Thoracic aorta (tissue), 2 donors: ENCODE results near the gene AK2. TPM values are rescaled to one million over a fixed set of nuclear protein-coding genes. Genes with fewer than 3 reads are reported as not detected.

ENCODE experiments used
- ATAC-seq: fragments of 150-250 bp; one replicate; pipeline ENCODE4 v1.8.0; 2017; ENCODE audit warnings: low read depth; ENCODE audit not compliant: insufficient number of reproducible peaks, low FRiP score
- DNase-seq: peaks from one replicate; pipeline ENCODE4 v3.0.0-alpha.2; 2020; ENCODE audit warnings: low spot score
- H3K27ac ChIP-seq, 2 donors: fragments of 200-600 bp; sonication (generic); 1 replicate in 1 of 2; 2 replicates in 1 of 2; pipeline ENCODE4 v1.5.1; 2016; ENCODE audit warnings: mild to moderate bottlenecking in 2 of 2, moderate library complexity in 2 of 2
- H3K27me3 ChIP-seq: fragments of 200-600 bp; sonication (generic); replicated peaks from 2 replicates; pipeline ENCODE4 v1.6.0; 2016; ENCODE audit warnings: mild to moderate bottlenecking; ENCODE audit not compliant: insufficient read depth
- H3K36me3 ChIP-seq: fragments of 200-600 bp; sonication (generic); one replicate; pipeline ENCODE4 v1.5.1; 2016
- H3K4me1 ChIP-seq, 2 donors: fragments of 200-600 bp; sonication (generic); 1 replicate in 1 of 2; 2 replicates in 1 of 2; pipeline versions ENCODE4 v1.5.1 to v1.6.0; 2016; ENCODE audit warnings: low read depth in 2 of 2, mild to moderate bottlenecking in 1 of 2; ENCODE audit not compliant: control insufficient read depth in 1 of 2
- H3K4me3 ChIP-seq: fragments of 200-600 bp; sonication (generic); 2 replicates; pipeline ENCODE4 v1.5.1; 2016; ENCODE audit warnings: mild to moderate bottlenecking
- H3K9me3 ChIP-seq: fragments of 200-600 bp; sonication (generic); 2 replicates; pipeline ENCODE4 v1.5.1; 2016
- total RNA-seq, 2 donors: library from RNA; depleted of rRNA; stranded (reverse); fragments of >200 nt; gene quantifications; one replicate each; pipeline versions ENCODE4 v1.1.0 to v1.2.3, GENCODE V29; 2016
- TF ChIP-seq, protein P1 (sequence below): fragments of 200-600 bp; sonication (generic); IDR thresholded peaks from one replicate; pipeline ENCODE4 v1.5.1; 2019; ENCODE audit warnings: antibody characterized with exemption

The AK2 gene
- total RNA-seq, 2 donors from 2014 or later = 106 to 253 TPM

DNA sequence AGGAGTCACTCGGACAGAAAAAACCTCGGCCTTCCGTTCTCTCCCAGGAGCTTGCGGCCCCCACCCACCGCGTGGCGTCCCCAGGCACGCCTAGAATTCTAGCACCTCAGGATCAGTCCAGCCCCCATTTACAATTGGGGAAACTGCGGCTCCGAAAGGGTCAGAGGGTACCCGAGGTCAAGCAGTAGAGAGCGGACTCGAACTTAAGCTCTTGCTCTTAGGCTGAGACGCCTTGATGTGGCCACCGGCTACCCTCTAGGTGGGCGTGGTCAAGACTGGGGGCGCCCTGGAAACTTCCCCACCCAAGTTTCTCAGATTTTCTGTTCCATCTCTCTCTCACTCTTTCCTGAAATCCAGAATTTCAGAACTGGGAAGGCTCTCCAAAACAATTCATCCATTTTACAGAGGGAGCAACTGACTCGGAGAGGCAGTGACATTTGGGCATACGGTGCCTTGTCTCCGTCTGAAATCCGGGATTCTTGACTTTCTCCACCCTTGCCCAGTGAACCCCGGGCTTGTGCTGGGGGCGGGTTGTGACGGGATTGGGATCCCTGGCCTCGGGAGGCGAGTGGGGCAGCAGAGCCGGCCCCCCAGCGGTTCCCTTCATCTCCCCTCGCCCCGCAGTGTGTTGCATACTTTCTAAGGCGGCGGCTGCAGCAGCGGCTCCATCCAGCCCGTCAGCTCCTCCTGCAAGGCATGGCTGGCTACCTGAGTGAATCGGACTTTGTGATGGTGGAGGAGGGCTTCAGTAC, 45.0 kb upstream of the AK2 start:
- no peak for DNase-seq
- Histone ChIP-seq H3K36me3 (no peaks in the 10 kb centered on the region), H3K27ac (no peak overlapping the region), H3K9me3 (no peaks in the 10 kb centered on the region), H3K4me3 (peak overlapping the region; percentile 80), H3K27me3 (no peaks in the 10 kb centered on the region), H3K4me1 (peaks cover 7 to 22% of the 10 kb centered on the region in 2 donors)
- no peak for ATAC-seq
- TF ChIP-seq, protein P1, sequence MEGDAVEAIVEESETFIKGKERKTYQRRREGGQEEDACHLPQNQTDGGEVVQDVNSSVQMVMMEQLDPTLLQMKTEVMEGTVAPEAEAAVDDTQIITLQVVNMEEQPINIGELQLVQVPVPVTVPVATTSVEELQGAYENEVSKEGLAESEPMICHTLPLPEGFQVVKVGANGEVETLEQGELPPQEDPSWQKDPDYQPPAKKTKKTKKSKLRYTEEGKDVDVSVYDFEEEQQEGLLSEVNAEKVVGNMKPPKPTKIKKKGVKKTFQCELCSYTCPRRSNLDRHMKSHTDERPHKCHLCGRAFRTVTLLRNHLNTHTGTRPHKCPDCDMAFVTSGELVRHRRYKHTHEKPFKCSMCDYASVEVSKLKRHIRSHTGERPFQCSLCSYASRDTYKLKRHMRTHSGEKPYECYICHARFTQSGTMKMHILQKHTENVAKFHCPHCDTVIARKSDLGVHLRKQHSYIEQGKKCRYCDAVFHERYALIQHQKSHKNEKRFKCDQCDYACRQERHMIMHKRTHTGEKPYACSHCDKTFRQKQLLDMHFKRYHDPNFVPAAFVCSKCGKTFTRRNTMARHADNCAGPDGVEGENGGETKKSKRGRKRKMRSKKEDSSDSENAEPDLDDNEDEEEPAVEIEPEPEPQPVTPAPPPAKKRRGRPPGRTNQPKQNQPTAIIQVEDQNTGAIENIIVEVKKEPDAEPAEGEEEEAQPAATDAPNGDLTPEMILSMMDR = no peak

DNA sequence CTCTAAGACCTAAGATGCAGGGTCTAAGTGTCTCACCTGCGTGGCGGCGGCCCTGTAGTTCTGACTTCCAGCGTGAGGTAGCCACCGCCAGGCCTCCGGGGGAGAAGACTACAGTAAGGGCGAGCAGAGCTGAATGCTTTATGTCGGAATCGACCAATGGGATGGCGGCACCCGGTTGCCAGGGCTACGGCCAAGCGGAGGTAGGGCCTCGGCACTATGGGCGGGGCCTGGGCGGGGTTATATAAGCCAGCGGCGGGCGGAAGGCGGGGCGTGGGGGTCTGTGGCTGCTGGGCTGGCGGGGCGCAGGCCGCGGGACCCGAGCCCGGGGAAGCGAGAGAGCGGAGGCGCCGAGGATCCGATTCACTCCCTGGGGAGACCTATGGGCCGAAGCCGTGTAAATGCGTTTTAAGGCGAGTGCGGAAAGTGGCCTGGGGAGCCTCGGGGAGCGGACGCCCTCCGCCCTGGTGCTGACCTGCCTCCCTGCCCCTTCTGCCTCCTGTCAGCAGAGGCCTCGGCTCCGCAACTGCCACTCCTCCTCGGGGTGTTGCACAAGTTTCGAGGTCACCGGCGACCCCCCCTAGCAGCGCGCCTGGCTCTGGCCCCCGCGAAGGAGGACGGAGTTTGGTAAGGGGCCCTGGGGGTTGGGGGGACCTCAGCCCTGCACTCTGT, 44.3 kb upstream of the AK2 start, which contains the start of gene AZIN2:
AZIN2 (plus strand) TSS at position 269 of the 669 bp plus-strand sequence. CDS start 1,097 bp downstream, outside the sequence.
- TF ChIP-seq, protein P1 = no peak
- DNase-seq (peak; percentile 94), ATAC-seq (peak; percentile 78)
- Histone ChIP-seq H3K4me3 (peak within 1 kb of the TSS; percentile 80), H3K27ac (no peak within 1 kb of the TSS), H3K36me3 (no peaks in the 10 kb centered on the region), H3K27me3 (no peaks in the 10 kb centered on the region), H3K4me1 (peaks cover 7 to 22% of the 10 kb centered on the region in 2 donors), H3K9me3 (no peaks in the 10 kb centered on the region)

DNA sequence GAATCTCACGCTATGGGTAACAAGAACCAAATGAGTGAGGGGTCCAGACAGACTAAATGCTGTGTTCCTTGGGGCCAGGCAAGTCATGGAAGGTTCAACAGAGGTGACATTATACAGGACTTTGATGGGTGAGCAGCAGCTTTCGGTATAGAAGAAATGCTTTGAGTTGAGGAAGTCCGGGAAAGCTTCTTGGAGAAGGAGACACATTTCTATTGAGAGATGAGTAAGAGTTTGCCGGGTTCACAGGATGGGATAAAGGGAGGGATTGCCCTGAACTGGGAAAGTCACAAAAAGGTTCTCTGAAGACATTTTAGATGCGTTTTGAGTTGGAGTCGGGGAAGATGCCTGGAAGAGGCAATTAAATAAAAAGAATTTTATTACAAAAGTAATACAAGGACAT, 43.7 kb upstream of the AK2 start:
- no peak for ATAC-seq
- no peaks in the 10 kb centered on the region for H3K27me3 ChIP-seq
- DNase-seq = no peak
- H3K9me3 ChIP-seq = no peaks in the 10 kb centered on the region
- H3K27ac ChIP-seq = no peak overlapping the region
- peak overlapping the region; percentile 80 for H3K4me3 ChIP-seq
- H3K4me1 ChIP-seq = peaks cover 7 to 22% of the 10 kb centered on the region in 2 donors
- TF ChIP-seq, protein P1 = no peak
- H3K36me3 ChIP-seq = no peaks in the 10 kb centered on the region

DNA sequence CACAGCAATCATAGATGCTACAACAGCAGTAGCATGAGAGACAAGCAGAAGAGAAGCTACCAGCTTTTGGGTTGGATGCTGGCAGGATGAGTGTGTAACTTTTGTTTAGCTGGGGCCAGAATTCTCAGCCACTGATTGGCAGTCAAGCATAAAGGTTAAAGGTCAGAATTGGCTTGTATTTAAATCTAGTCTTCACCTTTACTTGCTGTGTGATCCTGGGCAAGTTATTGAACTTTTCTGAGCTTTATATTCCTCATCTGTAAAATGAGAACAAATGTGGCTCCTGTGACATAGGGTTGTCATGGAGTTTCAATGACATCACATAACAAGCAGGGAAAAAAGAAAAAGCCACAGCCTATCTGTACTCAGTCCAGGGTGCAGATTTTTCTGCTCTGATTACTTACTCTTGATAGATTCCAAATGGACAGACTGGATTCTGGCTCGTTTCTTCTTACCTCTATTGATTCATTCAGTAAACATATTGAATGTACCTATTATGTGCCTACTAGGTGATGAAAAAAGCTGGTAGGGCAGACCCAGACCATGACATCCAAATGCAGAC, 41.4 kb upstream of the AK2 start:
- Histone ChIP-seq H3K9me3 (no peaks in the 10 kb centered on the region), H3K36me3 (no peaks in the 10 kb centered on the region), H3K27ac (no peak overlapping the region), H3K4me3 (no peak overlapping the region), H3K27me3 (no peaks in the 10 kb centered on the region), H3K4me1 (peaks cover 7 to 22% of the 10 kb centered on the region in 2 donors)
- TF ChIP-seq, protein P1 = no peak
- DNase-seq (no peak), ATAC-seq (no peak)
